Activated T-helper 1 cell treated with anti-CD3 and anti-CD28 coated beads, Interleukin-2, amount 50 U/mL, for 16 hours (primary cell): ENCODE measurements around the gene SLC6A9.

Experiments
- DNase-seq, 2 donors: peaks; one replicate each; pipeline ENCODE4 v3.0.0-alpha.2; 2020; ENCODE audit warnings: low read depth in 1 of 2, low spot score in 1 of 2

SLC6A9 gene

GRCh38 chr1:44048532-44049215, 17.4 kb upstream of the SLC6A9 start:
- DNase-seq, result no peak

- DNase-seq, result no peak
Observed at GRCh38 chr1:44047131-44047530, 15.9 kb upstream of the SLC6A9 start.

GRCh38 chr1:44045064-44045463, 13.8 kb upstream of the SLC6A9 start:
- DNase-seq, result no peak

- no peak for DNase-seq
Observed at GRCh38 chr1:44044071-44044801, 13.0 kb upstream of the SLC6A9 start.

GRCh38 chr1:44043176-44044070, 12.2 kb upstream of the SLC6A9 start:
- no peak for DNase-seq

- no peak for DNase-seq
Observed at GRCh38 chr1:44040846-44041245, 9.6 kb upstream of the SLC6A9 start.

- DNase-seq, result no peak
Observed at GRCh38 chr1:44040418-44040817, 9.2 kb upstream of the SLC6A9 start.

- DNase-seq, result no peak
Observed at GRCh38 chr1:44038876-44039657, 7.8 kb upstream of the SLC6A9 start.

GRCh38 chr1:44037154-44037553, 5.9 kb upstream of the SLC6A9 start:
- no peak for DNase-seq

GRCh38 chr1:44036409-44037139, 5.3 kb upstream of the SLC6A9 start:
- DNase-seq, result peak; percentile 43 to 49

GRCh38 chr1:44035726-44036408, 4.6 kb upstream of the SLC6A9 start:
- no peak for DNase-seq

- DNase-seq, result no peak
Observed at GRCh38 chr1:44034976-44035716, 3.9 kb upstream of the SLC6A9 start.

- no peak for DNase-seq
Observed at GRCh38 chr1:44034423-44034822, 3.2 kb upstream of the SLC6A9 start.

GRCh38 chr1:44033756-44034155, 2.5 kb upstream of the SLC6A9 start:
- no peak for DNase-seq

- no peak for DNase-seq
Observed at GRCh38 chr1:44033041-44033575, 1.8 kb upstream of the SLC6A9 start.

GRCh38 chr1:44032170-44032790, 1.0 kb upstream of the SLC6A9 start:
- DNase-seq, result no peak

GRCh38 chr1:44030605-44031251, 534 bp downstream of the SLC6A9 start:
- DNase-seq, result peak in 1 of 2 donors; percentile 47
